ENCODE data around the gene SEL1L3. TPM values are rescaled to one million over a fixed set of nuclear protein-coding genes. Genes with fewer than 3 reads are reported as not detected.

The SEL1L3 gene
- polyA plus RNA-seq, 3 donors: 7.1 to 19.9 (median 9.2) TPM

- 60 to 82% (median 62%) methylated on average over 1 of the region's 1 CpG for WGBS, 3 donors
- H3K27ac ChIP-seq (ENCODE audit: low read depth, low read length): no peak overlapping the region
Measured at GRCh38 chr4:25783126-25783525, 79.7 kb downstream of the SEL1L3 start.

- 78 to 97% (median 83%) methylated on average over 7 of the region's 7 CpGs for WGBS, 3 donors
Measured at GRCh38 chr4:25782482-25782881, 80.3 kb downstream of the SEL1L3 start.

GRCh38 chr4:25779021-25779420, 83.8 kb downstream of the SEL1L3 start:
- WGBS, 3 donors: 90 to 93% (median 92%) methylated on average over 4 of the region's 4 CpGs
- no peak overlapping the region for H3K27ac ChIP-seq (ENCODE audit: low read depth, low read length)

More at GRCh38 chr4:25782482-25782881, 80.3 kb downstream of the SEL1L3 start:
- no peak overlapping the region for H3K27ac ChIP-seq (ENCODE audit: low read depth, low read length)

GRCh38 chr4:25776795-25777194, 86.0 kb downstream of the SEL1L3 start:
- no peak overlapping the region for H3K27ac ChIP-seq (ENCODE audit: low read depth, low read length)

- 89 to 96% (median 96%) methylated on average over 2 of the region's 2 CpGs for WGBS, 3 donors
- no peak overlapping the region for H3K27ac ChIP-seq (ENCODE audit: low read depth, low read length)
Measured at GRCh38 chr4:25775166-25775565, 87.6 kb downstream of the SEL1L3 start.

GRCh38 chr4:25773358-25773757, 89.4 kb downstream of the SEL1L3 start:
- no peak overlapping the region for H3K27ac ChIP-seq (ENCODE audit: low read depth, low read length)
- 96 to 98% (median 98%) methylated on average over 4 of the region's 4 CpGs for WGBS, 3 donors

- 62 to 75% (median 64%) methylated on average over 4 of the region's 4 CpGs for WGBS, 3 donors
- no peak overlapping the region for H3K27ac ChIP-seq (ENCODE audit: low read depth, low read length)
Measured at GRCh38 chr4:25771672-25772071, 91.1 kb downstream of the SEL1L3 start.

GRCh38 chr4:25770847-25771246, 91.9 kb downstream of the SEL1L3 start:
- H3K27ac ChIP-seq (ENCODE audit: low read depth, low read length): no peak overlapping the region
- 53 to 81% (median 61%) methylated on average over 1 of the region's 1 CpG for WGBS, 3 donors

- no peak overlapping the region for H3K27ac ChIP-seq (ENCODE audit: low read depth, low read length)
- WGBS, 3 donors: 47 to 63% (median 62%) methylated on average over 4 of the region's 4 CpGs
Measured at GRCh38 chr4:25769251-25769650, 93.5 kb downstream of the SEL1L3 start.

GRCh38 chr4:25767877-25768725, 94.7 kb downstream of the SEL1L3 start:
- 50 to 56% (median 54%) methylated on average over 8 of the region's 8 CpGs for WGBS, 3 donors
- no peak overlapping the region for H3K27ac ChIP-seq (ENCODE audit: low read depth, low read length)

- no peak overlapping the region for H3K27ac ChIP-seq (ENCODE audit: low read depth, low read length)
- 62 to 84% (median 71%) methylated on average over 11 of the region's 11 CpGs for WGBS, 3 donors
Measured at GRCh38 chr4:25760518-25761157, 102.2 kb downstream of the SEL1L3 start.

- 93 to 96% (median 94%) methylated on average over 4 of the region's 4 CpGs for WGBS, 3 donors
- no peak overlapping the region for H3K27ac ChIP-seq (ENCODE audit: low read depth, low read length)
Measured at GRCh38 chr4:25760048-25760447, 102.7 kb downstream of the SEL1L3 start.

GRCh38 chr4:25759101-25759500, 103.7 kb downstream of the SEL1L3 start:
- H3K27ac ChIP-seq (ENCODE audit: low read depth, low read length): no peak overlapping the region
- 90 to 95% (median 95%) methylated on average over 8 of the region's 8 CpGs for WGBS, 3 donors

- H3K27ac ChIP-seq (ENCODE audit: low read depth, low read length): no peak overlapping the region
- WGBS, 3 donors: 94 to 99% (median 96%) methylated on average over 8 of the region's 8 CpGs
Measured at GRCh38 chr4:25757452-25757851, 105.3 kb downstream of the SEL1L3 start.

GRCh38 chr4:25756503-25756902, 106.3 kb downstream of the SEL1L3 start:
- no peak overlapping the region for H3K27ac ChIP-seq (ENCODE audit: low read depth, low read length)
- 74 to 88% (median 77%) methylated on average over 5 of the region's 5 CpGs for WGBS, 3 donors

GRCh38 chr4:25755911-25756310, 106.9 kb downstream of the SEL1L3 start:
- 81 to 92% (median 87%) methylated on average over 9 of the region's 9 CpGs for WGBS, 3 donors
- H3K27ac ChIP-seq (ENCODE audit: low read depth, low read length): no peak overlapping the region

GRCh38 chr4:25753239-25753638, 109.5 kb downstream of the SEL1L3 start:
- H3K27ac ChIP-seq (ENCODE audit: low read depth, low read length): no peak overlapping the region
- 88 to 98% (median 92%) methylated on average over 5 of the region's 5 CpGs for WGBS, 3 donors

GRCh38 chr4:25750874-25751273, 111.9 kb downstream of the SEL1L3 start:
- no peak overlapping the region for H3K27ac ChIP-seq (ENCODE audit: low read depth, low read length)
- 77 to 84% (median 82%) methylated on average over 4 of the region's 4 CpGs for whole genome bisulfite sequencing, 3 donors

- WGBS, 3 donors: 75 to 95% (median 84%) methylated on average over 5 of the region's 5 CpGs
Measured at GRCh38 chr4:25749150-25749794, 113.5 kb downstream of the SEL1L3 start.

More at GRCh38 chr4:25749150-25749794, 113.5 kb downstream of the SEL1L3 start:
- no peak overlapping the region for H3K27ac ChIP-seq (ENCODE audit: low read depth, low read length)

Data from adipose tissue (tissue), 3 donors.